ENCODE data around the gene ARHGAP8.
"Not testable (repeated sequence)": the region's sequence is repeated elsewhere in the genome, so short reads cannot be mapped to it uniquely, and the experiment has no call there.

The ARHGAP8 gene

GRCh38 chr22:44828193-44828592, 75.8 kb downstream of the ARHGAP8 start:
- peak; percentile 69 for DNase-seq (ENCODE audit: low spot score)

- no peak for DNase-seq (ENCODE audit: low spot score)
Measured at GRCh38 chr22:44831885-44832284, 79.5 kb downstream of the ARHGAP8 start.

GRCh38 chr22:44834065-44834464, 81.7 kb downstream of the ARHGAP8 start:
- DNase-seq (ENCODE audit: low spot score), result no peak

GRCh38 chr22:44837481-44837880, 85.1 kb downstream of the ARHGAP8 start:
- DNase-seq (ENCODE audit: low spot score), result no peak

- no peak for DNase-seq (ENCODE audit: low spot score)
Measured at GRCh38 chr22:44838316-44839016, 86.1 kb downstream of the ARHGAP8 start.

GRCh38 chr22:44839061-44839460, 86.7 kb downstream of the ARHGAP8 start:
- DNase-seq (ENCODE audit: low spot score), result no peak

GRCh38 chr22:44839721-44840120, 87.3 kb downstream of the ARHGAP8 start:
- no peak for DNase-seq (ENCODE audit: low spot score)

GRCh38 chr22:44840611-44841322, 88.4 kb downstream of the ARHGAP8 start:
- DNase-seq (ENCODE audit: low spot score), result no peak

GRCh38 chr22:44842417-44842816, 90.0 kb downstream of the ARHGAP8 start:
- no peak for DNase-seq (ENCODE audit: low spot score)

- no peak for DNase-seq (ENCODE audit: low spot score)
Measured at GRCh38 chr22:44845191-44845590, 92.8 kb downstream of the ARHGAP8 start.

- DNase-seq (ENCODE audit: low spot score), result no peak
Measured at GRCh38 chr22:44845796-44846720, 93.7 kb downstream of the ARHGAP8 start.

- no peak for DNase-seq (ENCODE audit: low spot score)
Measured at GRCh38 chr22:44846726-44847275, 94.4 kb downstream of the ARHGAP8 start.

GRCh38 chr22:44847380-44847779, 95.0 kb downstream of the ARHGAP8 start:
- DNase-seq (ENCODE audit: low spot score), result no peak

GRCh38 chr22:44847892-44848291, 95.5 kb downstream of the ARHGAP8 start:
- DNase-seq (ENCODE audit: low spot score), result no peak

- no peak for DNase-seq (ENCODE audit: low spot score)
Measured at GRCh38 chr22:44848296-44848741, 95.9 kb downstream of the ARHGAP8 start.

GRCh38 chr22:44848791-44849420, 96.5 kb downstream of the ARHGAP8 start:
- no peak for DNase-seq (ENCODE audit: low spot score)

- DNase-seq (ENCODE audit: low spot score), result no peak
Measured at GRCh38 chr22:44850946-44851345, 98.6 kb downstream of the ARHGAP8 start.

- not testable (repeated sequence) for DNase-seq (ENCODE audit: low spot score)
Measured at GRCh38 chr22:44854641-44855040, 102.3 kb downstream of the ARHGAP8 start.

- no peak for DNase-seq (ENCODE audit: low spot score)
Measured at GRCh38 chr22:44855855-44856254, 103.5 kb downstream of the ARHGAP8 start.

GRCh38 chr22:44858819-44859218, 106.4 kb downstream of the ARHGAP8 start:
- DNase-seq (ENCODE audit: low spot score), result not testable (repeated sequence)

- no peak for DNase-seq (ENCODE audit: low spot score)
Measured at GRCh38 chr22:44859641-44860040, 107.3 kb downstream of the ARHGAP8 start.

GRCh38 chr22:44860311-44860710, 107.9 kb downstream of the ARHGAP8 start:
- DNase-seq (ENCODE audit: low spot score), result no peak

Data from HuH-7 (cell line).